GM19452 (cell line): Measurements from ENCODE around the gene SDHAF1.

Experiments
- ATAC-seq: cut with Tn5 transposase; IDR thresholded peaks from one replicate; pipeline ENCODE4 v1.9.1; 2021; ENCODE audit not compliant: unreplicated experiment

Gene SDHAF1

GRCh38 chr19:35986664-35987570, 8.1 kb upstream of the SDHAF1 start:
- ATAC-seq, result no peak

DNA sequence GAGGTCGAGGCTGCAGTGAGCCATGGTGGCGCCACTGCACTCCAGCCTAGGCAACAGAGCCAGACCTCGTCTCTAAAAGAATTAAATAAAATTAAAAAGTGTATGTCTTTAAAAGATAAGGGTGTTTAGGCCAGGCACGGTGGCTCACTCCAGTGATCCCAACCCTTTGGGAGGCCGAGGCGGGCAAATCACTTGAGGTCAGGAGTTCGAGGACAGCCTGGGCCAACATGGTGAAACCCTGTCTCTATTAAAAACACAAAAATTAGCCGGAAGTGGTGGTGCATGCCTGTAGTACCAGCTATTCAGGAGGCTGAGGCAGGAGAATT, 7.5 kb upstream of the SDHAF1 start:
- no peak for ATAC-seq

DNA sequence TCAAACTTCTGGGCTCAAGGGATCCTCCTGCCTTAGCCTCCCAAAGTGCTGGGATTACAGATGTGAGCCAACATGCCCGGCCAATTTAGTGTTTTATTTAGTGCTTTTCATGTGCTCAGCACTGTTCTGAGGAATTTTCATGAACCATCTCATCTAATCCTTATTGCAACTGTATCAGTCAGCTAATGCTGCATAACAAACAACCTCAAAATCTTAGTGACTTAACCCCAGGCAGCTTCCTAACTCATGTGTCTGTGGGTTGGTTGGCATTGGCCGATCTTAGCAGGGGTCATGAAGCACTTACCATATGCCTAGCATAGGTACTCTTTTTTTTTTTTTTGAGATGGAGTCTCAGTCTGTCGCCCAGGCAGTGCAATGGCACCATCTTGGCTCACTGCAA, 6.2 kb upstream of the SDHAF1 start:
- no peak for ATAC-seq

DNA sequence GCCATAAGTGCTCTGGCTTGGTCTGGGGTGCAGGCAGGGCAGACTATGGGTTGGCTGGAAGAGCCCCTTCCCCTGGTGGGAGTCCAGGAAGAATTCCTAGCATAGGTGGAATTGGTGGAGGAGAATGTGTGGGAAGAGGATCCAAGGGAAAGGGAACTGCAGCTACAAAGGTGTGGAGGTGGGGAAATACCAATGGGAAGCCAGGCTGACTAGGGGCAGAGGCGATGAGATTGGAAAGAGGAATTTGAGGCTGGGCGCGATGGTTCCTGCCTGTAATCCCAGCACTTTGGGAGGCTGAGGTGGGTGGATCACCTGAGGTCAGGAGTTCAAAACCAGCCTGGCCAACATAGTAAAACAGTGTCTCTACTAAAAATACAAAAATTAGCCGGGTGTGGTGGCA, 4.8 kb upstream of the SDHAF1 start:
- ATAC-seq, result no peak

- no peak for ATAC-seq
Measured at GRCh38 chr19:35990771-35991730, 3.9 kb upstream of the SDHAF1 start.

- ATAC-seq, result no peak
Measured at GRCh38 chr19:35991731-35992450, 3.1 kb upstream of the SDHAF1 start.

DNA sequence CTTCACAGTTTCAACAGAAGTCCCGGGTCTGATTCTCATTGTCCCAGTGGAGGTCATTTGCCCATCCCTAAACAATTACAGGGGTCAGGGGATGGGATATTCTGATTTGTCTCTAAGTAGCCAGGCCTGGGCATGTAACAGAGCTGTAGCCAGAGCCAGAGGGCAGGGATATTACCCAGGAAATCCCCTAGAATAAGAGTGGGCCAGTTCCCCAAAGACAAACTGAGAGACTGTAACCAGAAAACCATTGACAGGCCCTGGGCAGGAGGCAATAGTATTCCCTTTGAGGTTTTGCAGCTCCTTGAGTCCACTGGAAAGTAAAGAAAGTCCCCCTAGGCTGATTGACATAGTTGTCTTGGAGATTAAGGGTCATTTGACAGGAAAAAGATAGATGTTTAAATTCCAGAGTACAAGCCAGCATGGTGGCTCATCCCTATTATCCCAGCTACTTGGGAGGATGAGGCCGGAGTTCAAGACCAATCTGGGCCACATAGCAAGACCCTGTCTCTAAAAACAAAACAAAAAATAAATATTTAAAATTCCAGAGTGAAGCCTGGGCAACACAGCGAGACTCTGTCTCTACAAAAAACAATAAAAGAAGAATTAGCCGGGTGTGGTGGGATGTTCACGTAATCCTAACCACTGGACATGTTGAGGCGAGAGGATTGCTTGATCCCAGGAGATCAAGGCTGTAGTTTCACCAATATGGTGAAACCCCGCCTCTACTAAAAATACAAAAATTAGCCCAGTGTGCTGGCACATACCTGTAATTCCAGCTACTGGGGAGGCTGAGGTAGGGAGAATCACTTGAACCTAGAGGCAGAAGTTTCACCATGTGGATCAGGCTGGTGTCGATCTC, 1.9 kb upstream of the SDHAF1 start:
- no peak for ATAC-seq

- ATAC-seq, result no peak
Measured at GRCh38 chr19:35993923-35994598, 927 bp upstream of the SDHAF1 start.

DNA sequence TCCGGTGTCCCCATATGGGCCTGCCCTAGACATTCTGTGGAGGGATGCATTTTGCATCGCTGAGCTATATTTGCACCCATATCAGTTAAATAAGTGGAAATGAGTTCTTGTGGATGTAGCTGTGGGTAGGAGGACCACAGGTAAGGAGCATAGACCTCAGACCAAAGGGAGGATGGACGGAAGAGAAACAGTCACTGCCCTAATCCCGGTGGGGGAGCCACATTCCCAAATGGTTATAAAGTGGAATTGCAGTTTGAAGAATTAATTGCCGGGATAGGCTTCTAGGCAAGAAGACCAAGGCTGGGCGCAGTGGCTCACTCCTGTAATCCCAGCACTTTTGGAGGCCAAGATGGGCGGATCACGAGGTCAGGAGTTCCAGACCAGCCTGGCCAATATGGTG, 1.8 kb downstream of the SDHAF1 start:
- ATAC-seq, result no peak

DNA sequence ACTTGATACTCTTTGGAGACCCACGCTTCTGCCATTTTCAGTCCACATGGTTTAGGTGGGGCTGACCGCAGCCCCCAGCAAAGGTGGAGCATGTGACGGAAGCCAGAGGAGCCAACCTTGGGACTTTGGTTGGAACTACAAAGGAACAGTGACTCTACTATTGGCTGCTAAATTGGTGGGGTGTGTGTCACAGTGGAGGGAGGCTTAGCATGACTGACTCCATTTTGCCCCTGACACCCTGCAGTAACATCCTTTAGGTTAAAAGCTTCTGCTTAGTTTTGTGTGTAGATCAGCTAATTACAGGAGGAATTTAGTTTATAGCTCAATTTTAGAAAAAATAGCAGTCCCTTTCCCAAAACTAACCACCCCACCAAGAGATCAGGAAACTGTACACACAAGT, 6.6 kb downstream of the SDHAF1 start:
- no peak for ATAC-seq

DNA sequence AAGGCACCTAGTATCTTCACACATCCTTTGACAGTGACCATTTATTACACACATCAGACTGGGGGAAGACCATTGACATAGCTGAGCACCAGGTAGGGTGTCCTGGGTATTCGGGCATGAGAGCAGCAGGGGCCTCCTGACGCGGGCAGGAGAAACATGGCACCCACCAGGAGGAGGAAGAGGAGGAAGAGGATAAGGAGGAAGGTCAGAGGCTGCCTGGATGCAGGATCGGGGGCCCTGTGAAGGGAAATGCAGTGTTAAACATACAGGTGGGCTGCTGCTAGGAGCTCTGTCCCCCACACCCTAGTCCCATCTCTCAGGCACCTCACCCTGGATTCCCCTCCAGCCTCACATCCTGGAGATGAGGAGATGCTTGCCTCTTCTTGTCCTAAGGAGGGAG, 8.3 kb downstream of the SDHAF1 start:
- ATAC-seq, result no peak

GRCh38 chr19:36006955-36007354, 12.0 kb downstream of the SDHAF1 start:
- no peak for ATAC-seq

DNA sequence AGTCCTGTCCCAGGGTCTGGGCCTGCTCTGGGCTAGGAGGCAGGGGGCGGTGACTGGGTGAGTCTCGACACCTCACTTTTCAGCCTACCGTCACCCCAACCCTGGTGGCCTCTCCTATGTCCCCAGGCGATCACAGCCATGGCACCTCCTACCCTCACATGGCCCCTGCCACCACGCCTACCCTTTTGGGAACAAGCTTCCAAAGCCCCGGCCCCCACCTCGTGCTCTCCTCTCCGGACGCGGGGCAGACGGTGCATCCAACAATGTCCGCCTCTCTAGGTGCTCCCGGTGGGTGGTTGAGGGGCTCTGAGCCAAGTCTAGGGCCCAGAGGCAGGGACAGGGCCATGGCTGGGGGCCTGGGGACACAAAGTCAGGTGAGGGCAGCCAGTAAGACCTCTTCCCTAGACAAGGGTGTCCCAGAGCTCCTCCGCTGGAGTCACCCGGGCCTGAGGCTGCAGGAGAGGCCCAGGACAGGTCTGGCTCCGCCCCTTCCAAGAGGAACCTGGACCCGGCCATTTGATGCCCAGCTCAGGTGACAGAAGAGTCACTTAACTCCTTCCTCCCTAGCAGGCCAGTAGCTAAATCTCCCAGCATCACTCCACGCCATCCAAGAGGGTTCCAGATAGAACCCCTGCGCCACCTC, 13.5 kb downstream of the SDHAF1 start, which contains the start of gene SYNE4:
SYNE4 (minus strand) TSS at position 478 of the 643 bp plus-strand sequence; CDS start at position 346, 132 bp downstream.
- no peak for ATAC-seq

GRCh38 chr19:36009220-36009619, 14.2 kb downstream of the SDHAF1 start:
- no peak for ATAC-seq

DNA sequence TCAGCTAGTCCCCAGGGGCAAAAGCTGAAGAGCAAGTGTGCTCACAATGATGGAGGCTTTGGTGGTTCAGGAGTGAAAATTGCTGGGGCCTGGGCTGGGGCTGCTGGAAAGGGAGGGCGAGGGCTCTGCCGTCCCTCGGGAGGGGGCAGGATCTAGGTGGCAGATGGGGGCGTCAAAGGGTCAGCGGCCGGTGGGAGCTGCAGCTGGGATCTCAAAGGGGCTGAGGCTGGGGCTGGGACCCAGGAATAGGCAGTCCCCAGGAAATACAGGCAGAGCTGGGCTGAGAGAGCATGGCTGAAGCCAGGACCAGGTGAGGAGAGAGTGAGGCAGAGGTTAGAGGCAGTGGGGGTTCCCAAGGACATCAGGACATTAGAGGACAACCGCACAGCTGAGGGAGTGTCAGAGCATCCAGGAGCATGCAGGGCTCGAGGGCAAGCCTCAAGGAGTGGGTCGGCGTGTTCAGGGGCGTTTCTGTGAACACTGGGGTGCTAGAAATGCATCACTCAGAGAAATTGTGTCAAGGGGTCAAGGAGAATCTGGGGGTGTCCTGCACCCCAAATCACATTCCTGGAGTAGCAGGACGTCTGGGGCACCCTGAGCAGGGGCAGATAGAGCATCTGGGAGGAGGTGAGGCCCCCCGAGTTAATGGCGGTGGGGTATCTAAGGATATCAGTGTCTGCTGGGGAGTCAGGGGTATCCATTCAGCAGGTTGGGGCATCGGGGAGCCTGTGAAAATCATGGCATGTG, 14.8 kb downstream of the SDHAF1 start:
- ATAC-seq, result no peak

- ATAC-seq, result no peak
Measured at GRCh38 chr19:36010402-36010801, 15.4 kb downstream of the SDHAF1 start.

GRCh38 chr19:36013280-36014011, 18.5 kb downstream of the SDHAF1 start:
- no peak for ATAC-seq
